ENCODE data around the gene VSIG10. TPM values are rescaled to one million over a fixed set of nuclear protein-coding genes. Genes with fewer than 3 reads are reported as not detected.
"Not testable (repeated sequence)": the region's sequence is repeated elsewhere in the genome, so short reads cannot be mapped to it uniquely, and the experiment has no call there.

The VSIG10 gene
- total RNA-seq, 1 experiment from 2014 or later: 36.1 TPM

DNA sequence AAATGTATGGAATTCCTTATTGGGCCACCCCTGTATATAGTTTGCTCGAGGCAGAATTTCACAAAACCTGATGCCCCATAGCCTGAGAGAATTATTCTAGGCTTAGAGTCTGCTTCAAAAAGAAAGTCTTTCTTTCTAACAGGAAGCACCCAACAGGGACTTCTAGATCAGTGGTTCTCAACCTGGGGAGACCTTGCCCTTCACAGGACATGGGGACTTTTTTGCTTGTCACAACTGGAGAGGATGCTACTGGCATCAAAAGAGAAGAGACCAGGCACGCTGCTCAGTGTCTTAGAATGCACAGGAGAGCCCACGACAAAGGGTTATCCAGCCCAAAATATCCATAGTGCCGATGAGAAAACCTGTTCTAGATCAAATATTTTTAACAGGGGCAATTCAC lies 61.7 kb downstream of the VSIG10 start:
- Histone ChIP-seq H3K4me3 (ENCODE audit: insufficient read depth, low read depth, low read length) (no peak overlapping the region), H3K36me3 (replicated peaks; ENCODE audit: control insufficient read depth, insufficient read depth, low read length) (peaks cover 22% of the 10 kb centered on the region), H3K27me3 (ENCODE audit: control insufficient read depth, insufficient read depth, low read length) (no peaks in the 10 kb centered on the region)
- DNase-seq: no peak

- no peak for DNase-seq
- H3K36me3 ChIP-seq (replicated peaks; ENCODE audit: control insufficient read depth, insufficient read depth, low read length): peaks cover 41% of the 10 kb centered on the region
- no peak overlapping the region for H3K4me3 ChIP-seq (ENCODE audit: insufficient read depth, low read depth, low read length)
- no peaks in the 10 kb centered on the region for H3K27me3 ChIP-seq (ENCODE audit: control insufficient read depth, insufficient read depth, low read length)
These were observed 65.7 kb downstream of the VSIG10 start for GRCh38 chr12:118038137-118038536.

GRCh38 chr12:118036672-118037411 lies 67.0 kb downstream of the VSIG10 start:
- H3K4me3 ChIP-seq (ENCODE audit: insufficient read depth, low read depth, low read length): no peak overlapping the region
- no peak for DNase-seq
- H3K36me3 ChIP-seq (replicated peaks; ENCODE audit: control insufficient read depth, insufficient read depth, low read length): peaks cover 38% of the 10 kb centered on the region
- no peaks in the 10 kb centered on the region for H3K27me3 ChIP-seq (ENCODE audit: control insufficient read depth, insufficient read depth, low read length)

DNA sequence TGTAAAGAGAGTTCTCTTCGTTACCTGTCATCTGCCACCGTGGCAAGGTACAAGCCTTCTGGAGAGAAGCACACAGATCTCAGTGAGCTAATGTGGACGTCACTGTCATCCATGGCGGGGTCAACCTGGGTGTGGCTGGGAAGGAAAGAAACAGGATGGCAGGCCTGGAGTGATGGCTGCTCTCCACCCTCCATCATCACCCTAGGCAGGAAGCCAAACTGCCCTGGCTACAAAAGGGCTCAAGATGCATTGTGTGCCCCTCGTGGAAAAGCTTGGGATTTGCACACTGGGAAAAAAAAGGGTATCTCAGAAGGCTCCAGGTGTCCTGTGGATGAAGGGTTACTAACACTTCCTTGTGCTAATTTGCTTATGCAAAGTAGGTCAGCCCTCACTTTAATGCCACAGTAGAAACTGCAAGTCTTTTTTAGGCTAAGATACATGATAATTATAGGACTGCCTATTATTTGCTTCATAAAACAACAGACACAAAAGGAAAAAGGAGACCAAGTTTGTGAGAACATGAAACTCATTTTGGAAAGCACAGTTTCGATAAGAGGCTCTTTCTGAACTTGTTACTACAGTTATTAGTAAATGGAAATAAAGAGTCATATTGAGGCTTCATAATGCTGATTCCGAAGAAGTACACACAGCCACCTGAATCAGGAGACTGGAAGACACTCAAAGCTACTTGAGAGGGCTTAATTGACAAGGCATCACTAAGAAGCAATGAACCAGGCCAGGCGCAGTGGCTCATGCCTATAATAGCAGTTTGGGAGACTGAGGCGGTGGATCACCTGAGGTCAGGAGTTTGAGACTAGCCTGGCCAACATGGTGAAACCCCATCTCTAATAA lies 68.4 kb downstream of the VSIG10 start:
- Histone ChIP-seq H3K36me3 (replicated peaks; ENCODE audit: control insufficient read depth, insufficient read depth, low read length) (peaks cover 36% of the 10 kb centered on the region), H3K27me3 (ENCODE audit: control insufficient read depth, insufficient read depth, low read length) (no peaks in the 10 kb centered on the region)
- no peak for DNase-seq

DNA sequence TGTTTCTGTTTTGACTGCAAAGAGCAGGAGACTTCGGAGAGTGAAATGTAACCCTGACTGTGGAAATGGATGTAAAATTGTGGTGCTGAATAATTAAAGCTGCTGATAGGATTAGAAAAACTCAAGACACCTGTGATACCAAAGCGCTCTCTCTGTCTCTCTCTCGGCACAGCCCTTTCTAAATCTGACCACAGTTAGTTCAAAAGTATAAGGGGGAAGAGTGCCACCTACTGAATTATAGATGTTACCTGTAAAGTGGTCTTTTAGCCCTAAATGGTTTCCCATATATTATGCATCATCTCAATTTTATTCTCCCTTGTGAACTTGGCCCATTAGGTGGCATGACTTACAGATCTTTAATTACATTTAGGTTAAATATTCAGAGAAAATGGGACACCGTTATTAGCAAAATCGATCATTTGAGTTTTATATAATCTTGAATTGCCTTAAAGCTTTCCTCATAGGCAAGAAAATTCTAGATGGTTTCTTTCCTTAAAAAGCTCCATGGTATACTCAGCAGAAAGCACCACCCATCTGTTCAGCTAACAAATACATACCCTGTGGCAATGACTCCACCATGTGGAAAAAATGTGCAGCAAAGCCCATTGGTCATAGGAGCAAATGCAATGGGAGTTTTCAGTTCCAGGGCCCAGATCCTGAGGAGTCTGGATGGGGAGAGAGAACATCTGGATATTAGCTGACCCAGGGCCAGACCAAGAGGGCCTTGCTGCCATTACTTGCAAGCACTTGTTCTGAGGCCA lies 69.2 kb downstream of the VSIG10 start:
- peak; percentile 45 for DNase-seq
- Histone ChIP-seq H3K4me3 (ENCODE audit: insufficient read depth, low read depth, low read length) (no peak overlapping the region), H3K36me3 (replicated peaks; ENCODE audit: control insufficient read depth, insufficient read depth, low read length) (peaks cover 39% of the 10 kb centered on the region), H3K27me3 (ENCODE audit: control insufficient read depth, insufficient read depth, low read length) (no peaks in the 10 kb centered on the region)

More for the DNA sequence above, 68.4 kb downstream of the VSIG10 start:
- H3K4me3 ChIP-seq (ENCODE audit: insufficient read depth, low read depth, low read length): no peak overlapping the region

DNA sequence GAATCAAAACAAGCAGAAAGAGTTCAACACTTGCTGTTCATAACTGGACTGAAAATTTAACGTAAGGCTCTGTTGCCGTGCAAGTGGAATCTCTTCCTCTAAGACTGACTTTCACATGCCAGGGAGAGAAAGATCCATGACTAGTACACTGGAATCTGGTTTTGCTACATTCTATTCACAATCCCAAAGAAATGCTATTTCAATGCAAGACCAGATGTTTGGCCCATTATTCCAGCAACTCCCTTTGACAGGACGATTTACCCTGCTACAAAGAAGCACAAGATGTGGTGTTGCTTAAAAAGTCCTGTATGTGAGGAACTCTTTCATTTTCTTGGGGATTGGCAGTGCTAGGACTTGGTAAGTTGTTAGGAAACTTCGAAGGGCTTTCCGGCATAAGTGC lies 69.9 kb downstream of the VSIG10 start:
- H3K36me3 ChIP-seq (replicated peaks; ENCODE audit: control insufficient read depth, insufficient read depth, low read length): peaks cover 37% of the 10 kb centered on the region
- no peak overlapping the region for H3K4me3 ChIP-seq (ENCODE audit: insufficient read depth, low read depth, low read length)

GRCh38 chr12:118033323-118033722 lies 70.5 kb downstream of the VSIG10 start:
- DNase-seq: no peak
- no peaks in the 10 kb centered on the region for H3K27me3 ChIP-seq (ENCODE audit: control insufficient read depth, insufficient read depth, low read length)
- H3K4me3 ChIP-seq (ENCODE audit: insufficient read depth, low read depth, low read length): no peak overlapping the region
- H3K36me3 ChIP-seq (replicated peaks; ENCODE audit: control insufficient read depth, insufficient read depth, low read length): peaks cover 36% of the 10 kb centered on the region

More for the DNA sequence above, 69.9 kb downstream of the VSIG10 start:
- DNase-seq: no peak
- H3K27me3 ChIP-seq (ENCODE audit: control insufficient read depth, insufficient read depth, low read length): no peaks in the 10 kb centered on the region

DNA sequence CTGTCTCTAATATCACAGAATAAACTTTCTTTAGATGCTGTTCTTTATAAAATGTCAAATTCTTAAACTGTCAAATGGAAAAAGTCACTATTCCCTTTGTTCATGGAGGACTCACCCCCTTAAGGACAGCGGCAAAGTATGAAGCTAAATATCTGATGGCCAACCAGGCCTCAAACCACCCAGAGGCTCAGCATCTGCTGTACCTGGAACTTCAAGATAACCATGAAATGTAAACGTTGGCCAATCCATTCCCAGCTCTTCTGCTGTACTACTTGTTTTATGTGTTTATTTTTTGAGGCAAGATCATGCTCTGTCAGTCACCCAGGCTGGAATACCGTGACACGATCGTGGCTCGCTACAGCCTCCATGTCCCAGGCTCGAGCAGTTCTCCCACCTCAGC lies 71.6 kb downstream of the VSIG10 start:
- Histone ChIP-seq H3K27me3 (ENCODE audit: control insufficient read depth, insufficient read depth, low read length) (no peaks in the 10 kb centered on the region), H3K4me3 (ENCODE audit: insufficient read depth, low read depth, low read length) (no peak overlapping the region), H3K36me3 (replicated peaks; ENCODE audit: control insufficient read depth, insufficient read depth, low read length) (peaks cover 31% of the 10 kb centered on the region)
- no peak for DNase-seq

GRCh38 chr12:118029166-118029565 lies 74.6 kb downstream of the VSIG10 start:
- DNase-seq: no peak
- Histone ChIP-seq H3K27me3 (ENCODE audit: control insufficient read depth, insufficient read depth, low read length) (no peaks in the 10 kb centered on the region), H3K4me3 (ENCODE audit: insufficient read depth, low read depth, low read length) (no peak overlapping the region), H3K36me3 (replicated peaks; ENCODE audit: control insufficient read depth, insufficient read depth, low read length) (peaks cover 34% of the 10 kb centered on the region)

GRCh38 chr12:118025168-118025567 lies 78.6 kb downstream of the VSIG10 start:
- DNase-seq: no peak
- H3K36me3 ChIP-seq (replicated peaks; ENCODE audit: control insufficient read depth, insufficient read depth, low read length): peaks cover 27% of the 10 kb centered on the region
- H3K4me3 ChIP-seq (ENCODE audit: insufficient read depth, low read depth, low read length): no peak overlapping the region
- H3K27me3 ChIP-seq (ENCODE audit: control insufficient read depth, insufficient read depth, low read length): no peaks in the 10 kb centered on the region

GRCh38 chr12:118023301-118023860 lies 80.4 kb downstream of the VSIG10 start:
- no peak for DNase-seq
- Histone ChIP-seq H3K36me3 (replicated peaks; ENCODE audit: control insufficient read depth, insufficient read depth, low read length) (peaks cover 35% of the 10 kb centered on the region), H3K4me3 (ENCODE audit: insufficient read depth, low read depth, low read length) (no peak overlapping the region), H3K27me3 (ENCODE audit: control insufficient read depth, insufficient read depth, low read length) (no peaks in the 10 kb centered on the region)

GRCh38 chr12:118022728-118023109 lies 81.1 kb downstream of the VSIG10 start:
- Histone ChIP-seq H3K36me3 (replicated peaks; ENCODE audit: control insufficient read depth, insufficient read depth, low read length) (peaks cover 35% of the 10 kb centered on the region), H3K4me3 (ENCODE audit: insufficient read depth, low read depth, low read length) (no peak overlapping the region), H3K27me3 (ENCODE audit: control insufficient read depth, insufficient read depth, low read length) (no peaks in the 10 kb centered on the region)
- no peak for DNase-seq

DNA sequence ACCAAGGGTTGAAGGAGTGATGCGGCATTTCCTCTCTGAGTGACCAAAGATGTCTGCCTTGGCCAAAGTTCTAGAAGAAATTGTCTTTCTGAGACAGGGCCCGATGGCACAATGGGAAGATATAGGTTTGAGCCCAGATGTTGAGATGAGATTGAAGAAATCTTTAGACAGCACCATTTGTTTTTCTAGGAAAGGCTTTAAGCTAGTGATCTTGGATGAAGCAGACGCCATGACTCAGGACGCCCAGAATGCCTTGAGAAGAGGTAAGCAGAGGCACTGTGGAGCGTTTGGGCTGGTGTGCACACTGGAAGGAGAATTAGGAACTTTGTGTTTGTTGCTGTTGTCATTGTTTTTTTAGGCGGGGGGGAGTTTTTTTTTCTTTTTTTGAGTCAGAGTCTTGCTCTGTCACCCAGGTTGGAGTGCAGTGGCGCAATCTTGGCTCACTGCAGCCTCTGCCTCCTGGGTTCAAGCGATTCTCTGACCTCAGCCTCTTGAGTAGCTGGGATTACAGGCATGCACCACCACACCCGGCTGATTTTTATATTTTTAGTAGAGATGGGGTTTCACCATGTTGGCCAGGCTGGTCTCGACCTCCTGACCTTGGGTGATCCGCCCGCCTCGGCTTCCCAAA lies 81.6 kb downstream of the VSIG10 start:
- peaks cover 35% of the 10 kb centered on the region for H3K36me3 ChIP-seq (replicated peaks; ENCODE audit: control insufficient read depth, insufficient read depth, low read length)
- not testable (repeated sequence) for H3K4me3 ChIP-seq (ENCODE audit: insufficient read depth, low read depth, low read length); DNase-seq

GRCh38 chr12:118020036-118020435 lies 83.8 kb downstream of the VSIG10 start:
- Histone ChIP-seq H3K27me3 (ENCODE audit: control insufficient read depth, insufficient read depth, low read length) (no peaks in the 10 kb centered on the region), H3K4me3 (ENCODE audit: insufficient read depth, low read depth, low read length) (no peak overlapping the region), H3K36me3 (replicated peaks; ENCODE audit: control insufficient read depth, insufficient read depth, low read length) (peaks cover 21% of the 10 kb centered on the region)
- no peak for DNase-seq

More for the DNA sequence above, 81.6 kb downstream of the VSIG10 start:
- not testable (repeated sequence) for H3K27me3 ChIP-seq (ENCODE audit: control insufficient read depth, insufficient read depth, low read length)

Data from H7 (cell line).